Measurements from ENCODE around the gene SCUBE2. TPM values are rescaled to one million over a fixed set of nuclear protein-coding genes. Genes with fewer than 3 reads are reported as not detected.

The SCUBE2 gene
- polyA plus RNA-seq, 2 donors: 0.84 to 4.6 TPM

GRCh38 chr11:9092853-9093778 is 1.7 kb upstream of the SCUBE2 start:
- Histone ChIP-seq H3K4me3 (ENCODE audit: low read depth in 1 of 2, low read length in 2 of 2) (no peak overlapping the region), H3K27ac (ENCODE audit: low read depth in 2 of 2, low read length in 1 of 2) (no peak overlapping the region), H3K4me1 (ENCODE audit: control insufficient read depth in 2 of 2, insufficient read depth in 2 of 2, low read length in 1 of 2) (peaks cover 0 to 6% of the 10 kb centered on the region in 2 donors), H3K36me3 (ENCODE audit: control insufficient read depth in 2 of 2, insufficient read depth in 2 of 2, low read length in 1 of 2) (no peaks in the 10 kb centered on the region), H3K27me3 (ENCODE audit: control insufficient read depth in 1 of 2, insufficient read depth in 2 of 2, low read length in 2 of 2) (no peaks in the 10 kb centered on the region), H3K9me3 (ENCODE audit: control insufficient read depth in 2 of 2, insufficient read depth in 1 of 2, low read depth in 1 of 2, low read length in 1 of 2) (peaks cover 0 to 4% of the 10 kb centered on the region in 2 donors)
- WGBS, 2 donors: 66 to 69% methylated on average over 10 of the region's 10 CpGs

GRCh38 chr11:9092072-9092471 is 673 bp upstream of the SCUBE2 start:
- H3K36me3 ChIP-seq (ENCODE audit: control insufficient read depth in 2 of 2, insufficient read depth in 2 of 2, low read length in 1 of 2): no peaks in the 10 kb centered on the region
- peak overlapping the region in 1 of 2 donors; percentile 65 for H3K4me3 ChIP-seq (ENCODE audit: low read depth in 1 of 2, low read length in 2 of 2)
- H3K9me3 ChIP-seq (ENCODE audit: control insufficient read depth in 2 of 2, insufficient read depth in 1 of 2, low read depth in 1 of 2, low read length in 1 of 2): peaks cover 0 to 4% of the 10 kb centered on the region in 2 donors
- H3K27me3 ChIP-seq (ENCODE audit: control insufficient read depth in 1 of 2, insufficient read depth in 2 of 2, low read length in 2 of 2): no peaks in the 10 kb centered on the region
- 68 to 85% methylated on average over 4 of the region's 4 CpGs for WGBS, 2 donors
- H3K4me1 ChIP-seq (ENCODE audit: control insufficient read depth in 2 of 2, insufficient read depth in 2 of 2, low read length in 1 of 2): peaks cover 0 to 6% of the 10 kb centered on the region in 2 donors
- no peak overlapping the region for H3K27ac ChIP-seq (ENCODE audit: low read depth in 2 of 2, low read length in 1 of 2)

GRCh38 chr11:9090488-9091043 is 833 bp downstream of the SCUBE2 start:
- no peaks in the 10 kb centered on the region for H3K36me3 ChIP-seq (ENCODE audit: control insufficient read depth in 2 of 2, insufficient read depth in 2 of 2, low read length in 1 of 2)
- 41 to 42% methylated on average over 20 of the region's 20 CpGs for WGBS, 2 donors
- H3K4me3 ChIP-seq (ENCODE audit: low read depth in 1 of 2, low read length in 2 of 2): peak overlapping the region; percentile 56 to 65
- no peak overlapping the region for H3K27ac ChIP-seq (ENCODE audit: low read depth in 2 of 2, low read length in 1 of 2)
- H3K4me1 ChIP-seq (ENCODE audit: control insufficient read depth in 2 of 2, insufficient read depth in 2 of 2, low read length in 1 of 2): peaks cover 0 to 6% of the 10 kb centered on the region in 2 donors
- H3K9me3 ChIP-seq (ENCODE audit: control insufficient read depth in 2 of 2, insufficient read depth in 1 of 2, low read depth in 1 of 2, low read length in 1 of 2): peaks cover 0 to 4% of the 10 kb centered on the region in 2 donors
- H3K27me3 ChIP-seq (ENCODE audit: control insufficient read depth in 1 of 2, insufficient read depth in 2 of 2, low read length in 2 of 2): no peaks in the 10 kb centered on the region

GRCh38 chr11:9089636-9090035 is 1.8 kb downstream of the SCUBE2 start:
- peaks cover 0 to 4% of the 10 kb centered on the region in 2 donors for H3K9me3 ChIP-seq (ENCODE audit: control insufficient read depth in 2 of 2, insufficient read depth in 1 of 2, low read depth in 1 of 2, low read length in 1 of 2)
- whole genome bisulfite sequencing, 2 donors: 70 to 74% methylated on average over 6 of the region's 6 CpGs
- no peaks in the 10 kb centered on the region for H3K27me3 ChIP-seq (ENCODE audit: control insufficient read depth in 1 of 2, insufficient read depth in 2 of 2, low read length in 2 of 2)
- H3K4me1 ChIP-seq (ENCODE audit: control insufficient read depth in 2 of 2, insufficient read depth in 2 of 2, low read length in 1 of 2): peaks cover 0 to 6% of the 10 kb centered on the region in 2 donors
- no peak overlapping the region for H3K4me3 ChIP-seq (ENCODE audit: low read depth in 1 of 2, low read length in 2 of 2)
- H3K36me3 ChIP-seq (ENCODE audit: control insufficient read depth in 2 of 2, insufficient read depth in 2 of 2, low read length in 1 of 2): no peaks in the 10 kb centered on the region
- H3K27ac ChIP-seq (ENCODE audit: low read depth in 2 of 2, low read length in 1 of 2): no peak overlapping the region

- no peaks in the 10 kb centered on the region for H3K36me3 ChIP-seq (ENCODE audit: control insufficient read depth in 2 of 2, insufficient read depth in 2 of 2, low read length in 1 of 2)
- peaks cover 0 to 6% of the 10 kb centered on the region in 2 donors for H3K4me1 ChIP-seq (ENCODE audit: control insufficient read depth in 2 of 2, insufficient read depth in 2 of 2, low read length in 1 of 2)
- peaks cover 0 to 4% of the 10 kb centered on the region in 2 donors for H3K9me3 ChIP-seq (ENCODE audit: control insufficient read depth in 2 of 2, insufficient read depth in 1 of 2, low read depth in 1 of 2, low read length in 1 of 2)
- WGBS, 2 donors: 55 to 65% methylated on average over 3 of the region's 3 CpGs
- H3K4me3 ChIP-seq (ENCODE audit: low read depth in 1 of 2, low read length in 2 of 2): no peak overlapping the region
- H3K27ac ChIP-seq (ENCODE audit: low read depth in 2 of 2, low read length in 1 of 2): no peak overlapping the region
- H3K27me3 ChIP-seq (ENCODE audit: control insufficient read depth in 1 of 2, insufficient read depth in 2 of 2, low read length in 2 of 2): no peaks in the 10 kb centered on the region
These were observed 2.3 kb downstream of the SCUBE2 start for GRCh38 chr11:9089061-9089460.

- 92 to 93% methylated on average over 4 of the region's 4 CpGs for WGBS, 2 donors
- Histone ChIP-seq H3K27ac (ENCODE audit: low read depth in 2 of 2, low read length in 1 of 2) (no peak overlapping the region), H3K36me3 (ENCODE audit: control insufficient read depth in 2 of 2, insufficient read depth in 2 of 2, low read length in 1 of 2) (no peaks in the 10 kb centered on the region), H3K4me3 (ENCODE audit: low read depth in 1 of 2, low read length in 2 of 2) (no peak overlapping the region), H3K4me1 (ENCODE audit: control insufficient read depth in 2 of 2, insufficient read depth in 2 of 2, low read length in 1 of 2) (no peaks in the 10 kb centered on the region), H3K9me3 (ENCODE audit: control insufficient read depth in 2 of 2, insufficient read depth in 1 of 2, low read depth in 1 of 2, low read length in 1 of 2) (no peaks in the 10 kb centered on the region), H3K27me3 (ENCODE audit: control insufficient read depth in 1 of 2, insufficient read depth in 2 of 2, low read length in 2 of 2) (no peaks in the 10 kb centered on the region)
These were observed 8.8 kb downstream of the SCUBE2 start for GRCh38 chr11:9082575-9082974.

- Histone ChIP-seq H3K27me3 (ENCODE audit: control insufficient read depth in 1 of 2, insufficient read depth in 2 of 2, low read length in 2 of 2) (no peaks in the 10 kb centered on the region), H3K4me1 (ENCODE audit: control insufficient read depth in 2 of 2, insufficient read depth in 2 of 2, low read length in 1 of 2) (peaks cover 0 to under 1% of the 10 kb centered on the region in 2 donors), H3K27ac (ENCODE audit: low read depth in 2 of 2, low read length in 1 of 2) (no peak overlapping the region), H3K4me3 (ENCODE audit: low read depth in 1 of 2, low read length in 2 of 2) (no peak overlapping the region), H3K36me3 (ENCODE audit: control insufficient read depth in 2 of 2, insufficient read depth in 2 of 2, low read length in 1 of 2) (no peaks in the 10 kb centered on the region), H3K9me3 (ENCODE audit: control insufficient read depth in 2 of 2, insufficient read depth in 1 of 2, low read depth in 1 of 2, low read length in 1 of 2) (no peaks in the 10 kb centered on the region)
- 55 to 68% methylated on average over 1 of the region's 1 CpG for WGBS, 2 donors
These were observed 10.2 kb downstream of the SCUBE2 start for GRCh38 chr11:9081153-9081552.

GRCh38 chr11:9078113-9079086 is 13.0 kb downstream of the SCUBE2 start:
- no peaks in the 10 kb centered on the region for H3K36me3 ChIP-seq (ENCODE audit: control insufficient read depth in 2 of 2, insufficient read depth in 2 of 2, low read length in 1 of 2)
- 78 to 81% methylated on average over 5 of the region's 5 CpGs for WGBS, 2 donors
- H3K4me1 ChIP-seq (ENCODE audit: control insufficient read depth in 2 of 2, insufficient read depth in 2 of 2, low read length in 1 of 2): peaks cover 0 to 2% of the 10 kb centered on the region in 2 donors
- no peak overlapping the region for H3K4me3 ChIP-seq (ENCODE audit: low read depth in 1 of 2, low read length in 2 of 2)
- H3K27me3 ChIP-seq (ENCODE audit: control insufficient read depth in 1 of 2, insufficient read depth in 2 of 2, low read length in 2 of 2): no peaks in the 10 kb centered on the region
- no peak overlapping the region for H3K27ac ChIP-seq (ENCODE audit: low read depth in 2 of 2, low read length in 1 of 2)
- H3K9me3 ChIP-seq (ENCODE audit: control insufficient read depth in 2 of 2, insufficient read depth in 1 of 2, low read depth in 1 of 2, low read length in 1 of 2): no peaks in the 10 kb centered on the region

- 57 to 73% methylated on average over 2 of the region's 2 CpGs for WGBS, 2 donors
- Histone ChIP-seq H3K27me3 (ENCODE audit: control insufficient read depth in 1 of 2, insufficient read depth in 2 of 2, low read length in 2 of 2) (no peaks in the 10 kb centered on the region), H3K27ac (ENCODE audit: low read depth in 2 of 2, low read length in 1 of 2) (no peak overlapping the region), H3K4me1 (ENCODE audit: control insufficient read depth in 2 of 2, insufficient read depth in 2 of 2, low read length in 1 of 2) (peaks cover 0 to 2% of the 10 kb centered on the region in 2 donors), H3K9me3 (ENCODE audit: control insufficient read depth in 2 of 2, insufficient read depth in 1 of 2, low read depth in 1 of 2, low read length in 1 of 2) (no peaks in the 10 kb centered on the region), H3K36me3 (ENCODE audit: control insufficient read depth in 2 of 2, insufficient read depth in 2 of 2, low read length in 1 of 2) (no peaks in the 10 kb centered on the region), H3K4me3 (ENCODE audit: low read depth in 1 of 2, low read length in 2 of 2) (no peak overlapping the region)
These were observed 14.2 kb downstream of the SCUBE2 start for GRCh38 chr11:9077164-9077563.
